SK-N-SH (cell line): ENCODE data around the gene RAMP1.

Experiments
- POLR2AphosphoS5 ChIP-seq: IDR thresholded peaks from 2 replicates; pipeline ENCODE4 v1.6.1; 2012; ENCODE audit warnings: low read depth, low read length
- ZBTB33 ChIP-seq: IDR thresholded peaks from 2 replicates; pipeline ENCODE4 v1.4.0; 2012; ENCODE audit warnings: low read depth, borderline replicate concordance

GRCh38 chr2:237911363-237912017, 52.1 kb downstream of the RAMP1 start:
- TF ChIP-seq POLR2AphosphoS5 (no peak), ZBTB33 (no peak)
